Cortex of kidney (tissue), 1 donor: ENCODE results near the gene CYP19A1.

Experiments
- DNase-seq: peaks from one replicate; lab custom pipeline; 2025; lab: John Stamatoyannopoulos, UW

Gene CYP19A1

GRCh38 chr15:51183076-51183475 lies 155.3 kb downstream of the CYP19A1 start:
- no peak for DNase-seq

GRCh38 chr15:51181905-51182304 lies 156.5 kb downstream of the CYP19A1 start:
- no peak for DNase-seq

- no peak for DNase-seq
These were observed 157.2 kb downstream of the CYP19A1 start for GRCh38 chr15:51181221-51181620.

- no peak for DNase-seq
These were observed 157.9 kb downstream of the CYP19A1 start for GRCh38 chr15:51180534-51180933.

GRCh38 chr15:51180011-51180410 lies 158.4 kb downstream of the CYP19A1 start:
- DNase-seq, result no peak

- DNase-seq, result no peak
These were observed 166.2 kb downstream of the CYP19A1 start for GRCh38 chr15:51172193-51172592.

- no peak for DNase-seq
These were observed 166.8 kb downstream of the CYP19A1 start for GRCh38 chr15:51171634-51171932.

GRCh38 chr15:51170882-51171633 lies 167.3 kb downstream of the CYP19A1 start:
- no peak for DNase-seq

- no peak for DNase-seq
These were observed 169.7 kb downstream of the CYP19A1 start for GRCh38 chr15:51168700-51169099.

- no peak for DNase-seq
These were observed 174.6 kb downstream of the CYP19A1 start for GRCh38 chr15:51163843-51164242.

- no peak for DNase-seq
These were observed 175.3 kb downstream of the CYP19A1 start for GRCh38 chr15:51162865-51163762.

- DNase-seq, result no peak
These were observed 176.7 kb downstream of the CYP19A1 start for GRCh38 chr15:51161491-51162220.

- no peak for DNase-seq
These were observed 177.9 kb downstream of the CYP19A1 start for GRCh38 chr15:51160484-51160883.
